PC-3 (cell line): ENCODE data around the gene ACTRT3. TPM values are rescaled to one million over a fixed set of nuclear protein-coding genes. Genes with fewer than 3 reads are reported as not detected.

Experiments
- ATAC-seq: fragments of 200-7000 bp; cut with Tn5 transposase; 2 replicates; pipeline ENCODE4 v1.9.1; 2020; ENCODE audit warnings: mild to moderate bottlenecking, moderate library complexity
- BruUV-seq: library from RNA; stranded (reverse); fragments of 400-500 nt; replicated peaks from 2 replicates; lab custom pipeline; 2021; lab: Mats Ljungman, UMichigan
- CTCF ChIA-PET: fragments of 300-600 bp; sonication (Branson Sonifier 250); formaldehyde crosslinking; loops from one replicate; lab custom pipeline; 2022; ENCODE audit warnings: antibody characterized with exemption; lab: Charles Lee
- POLR2A ChIA-PET: fragments of 300-600 bp; sonication (Branson Sonifier 250); formaldehyde crosslinking; loops from one replicate; lab custom pipeline; 2022; ENCODE audit warnings: antibody characterized with exemption; ENCODE audit not compliant: unreplicated experiment; lab: Charles Lee
- DNase-seq: peaks from one replicate; pipeline ENCODE4 v3.0.0-alpha.2; 2015
- H2AFZ ChIP-seq: fragments of 300-600 bp; sonication (generic); 2 replicates; pipeline ENCODE4 v1.6.0; 2016; ENCODE audit warnings: antibody characterized with exemption, low read length
- H3F3A ChIP-seq: fragments of 300-600 bp; sonication (generic); one replicate; pipeline ENCODE4 v1.6.0; 2017; ENCODE audit warnings: antibody characterized with exemption, low read length, control low read depth, mild to moderate bottlenecking; ENCODE audit not compliant: unreplicated experiment
- H3K27ac ChIP-seq: fragments of 300-600 bp; sonication (generic); 2 replicates; pipeline ENCODE4 v1.5.1; 2016; ENCODE audit warnings: mild to moderate bottlenecking, low read length
- H3K27me3 ChIP-seq: fragments of 300-600 bp; sonication (generic); 2 replicates; pipeline ENCODE4 v1.6.1; 2016; ENCODE audit warnings: low read length, mixed read lengths
- H3K36me3 ChIP-seq: fragments of 300-600 bp; sonication (generic); 2 replicates; pipeline ENCODE4 v1.6.1; 2016; ENCODE audit warnings: low read depth, mixed run types, low read length, mixed read lengths
- H3K4me1 ChIP-seq: fragments of 300-600 bp; sonication (generic); 2 replicates; pipeline ENCODE4 v1.5.1; 2016; ENCODE audit warnings: low read length; ENCODE audit not compliant: insufficient read depth
- H3K4me2 ChIP-seq: fragments of 300-600 bp; sonication (generic); 2 replicates; pipeline ENCODE4 v1.6.0; 2016; ENCODE audit warnings: low read length
- H3K4me3 ChIP-seq: fragments of 300-600 bp; sonication (generic); 2 replicates; pipeline ENCODE4 v1.5.1; 2016; ENCODE audit warnings: mild to moderate bottlenecking, low read length, mixed read lengths
- H3K79me2 ChIP-seq: fragments of 300-600 bp; sonication (generic); 2 replicates; pipeline ENCODE4 v1.6.1; 2017; ENCODE audit warnings: low read length, mixed read lengths
- H3K9ac ChIP-seq: fragments of 300-600 bp; sonication (generic); 2 replicates; pipeline ENCODE4 v1.6.0; 2016; ENCODE audit warnings: mild to moderate bottlenecking, low read length
- H3K9me2 ChIP-seq: fragments of 300-600 bp; sonication (generic); replicated peaks from 2 replicates; pipeline ENCODE4 v1.6.1; 2016; ENCODE audit warnings: mixed run types, low read length, mixed read lengths
- H3K9me3 ChIP-seq: fragments of 300-600 bp; sonication (generic); 2 replicates; pipeline ENCODE4 v1.6.1; 2016; ENCODE audit warnings: low read length, mixed read lengths
- H4K20me1 ChIP-seq: fragments of 300-600 bp; sonication (generic); 2 replicates; pipeline ENCODE4 v1.6.1; 2016; ENCODE audit warnings: low read length, mixed read lengths
- CTCF ChIP-seq: fragments of 300-600 bp; sonication (generic); conservative IDR thresholded peaks from 2 replicates; pipeline ENCODE4 v1.5.1; 2017; ENCODE audit warnings: antibody characterized with exemption, low read depth, mild to moderate bottlenecking, low read length
- EZH2 ChIP-seq: fragments of 300-600 bp; sonication (generic); IDR thresholded peaks from one replicate; pipeline ENCODE4 v1.6.1; 2017; ENCODE audit warnings: antibody characterized with exemption, mild to moderate bottlenecking, low read length; ENCODE audit not compliant: unreplicated experiment
- EZH2phosphoT487 ChIP-seq: fragments of 300-600 bp; sonication (generic); IDR thresholded peaks from 2 replicates; pipeline ENCODE4 v1.6.1; 2018; ENCODE audit warnings: mild to moderate bottlenecking, antibody characterized with exemption, low read length, borderline replicate concordance
- intact Hi-C: fragments of 100-400 bp; cut with micrococcal nuclease; formaldehyde crosslinking; loops from 2 replicates; pipeline ENCODE4 v1.9.0; 2023
- total RNA-seq: library from RNA; depleted of rRNA; stranded (reverse); fragments of >200 nt; gene quantifications from 2 replicates; pipeline ENCODE4 v1.2.3, GENCODE V29; 2014

ACTRT3 gene
- total RNA-seq, 1 experiment from 2014 or later = 2.6 TPM

DNA sequence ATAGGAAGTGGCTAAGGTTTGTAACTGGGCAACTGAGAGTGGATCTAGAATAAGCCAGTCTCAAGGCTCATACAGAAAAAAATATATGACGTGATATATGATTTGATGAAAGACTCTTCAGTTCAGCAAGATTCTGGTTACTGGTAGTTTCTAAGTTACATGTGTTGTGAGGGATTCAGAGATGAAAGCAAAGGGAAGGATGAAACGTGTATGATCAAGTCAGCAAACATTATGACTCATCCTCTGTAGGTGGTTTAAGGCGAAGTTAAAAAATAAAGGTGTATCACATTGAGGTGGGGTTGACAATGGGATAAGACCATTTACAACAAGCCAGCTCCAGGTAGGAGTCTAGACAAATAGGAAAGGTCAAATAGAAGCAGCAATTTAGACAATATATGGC is 20.7 kb downstream of the ACTRT3 start:
- H3K9me2 ChIP-seq = no peaks in the 10 kb centered on the region
- H3K27me3 ChIP-seq = no peaks in the 10 kb centered on the region
- no peaks in the 10 kb centered on the region for H4K20me1 ChIP-seq
- ATAC-seq (peak; percentile 88), DNase-seq (peak; percentile 74)
- H3K4me3 ChIP-seq = no peak overlapping the region
- no TSS peak for BruUV-seq
- no peaks in the 10 kb centered on the region for H3K36me3 ChIP-seq
- H3K27ac ChIP-seq = no peak overlapping the region
- H2AFZ ChIP-seq = no peak overlapping the region
- no peaks in the 10 kb centered on the region for H3K79me2 ChIP-seq
- intact Hi-C loops = no loop called here
- H3K9me3 ChIP-seq = no peaks in the 10 kb centered on the region
- 0 out of 2 replicates have a peak overlapping the region, but pooled peaks have one; percentile 5 for H3K4me2 ChIP-seq
- peaks cover 20% of the 10 kb centered on the region for H3K4me1 ChIP-seq
- CTCF ChIA-PET = no interaction called here
- no peak overlapping the region for H3K9ac ChIP-seq
- POLR2A ChIA-PET = no interaction called here
- no peaks in the 10 kb centered on the region for H3F3A ChIP-seq
- TF ChIP-seq EZH2 (no peak), EZH2phosphoT487 (no peak), CTCF (no peak)

- BruUV-seq = no TSS peak
- H3K27ac ChIP-seq = no peak overlapping the region
- H4K20me1 ChIP-seq = no peaks in the 10 kb centered on the region
- no peak for ATAC-seq
- H3K9me2 ChIP-seq = no peaks in the 10 kb centered on the region
- no peak overlapping the region for H2AFZ ChIP-seq
- H3K4me2 ChIP-seq = no peak overlapping the region
- no peaks in the 10 kb centered on the region for H3K9me3 ChIP-seq
- CTCF ChIA-PET = no interaction called here
- DNase-seq = no peak
- H3K36me3 ChIP-seq = no peaks in the 10 kb centered on the region
- no peaks in the 10 kb centered on the region for H3F3A ChIP-seq
- no peaks in the 10 kb centered on the region for H3K79me2 ChIP-seq
- peaks cover 20% of the 10 kb centered on the region for H3K4me1 ChIP-seq
- TF ChIP-seq CTCF = no peak
- TF ChIP-seq EZH2phosphoT487 = no peak
- TF ChIP-seq EZH2 = no peak
- POLR2A ChIA-PET = no interaction called here
- H3K27me3 ChIP-seq = no peaks in the 10 kb centered on the region
- intact Hi-C loops = no loop called here
- no peak overlapping the region for H3K9ac ChIP-seq
- no peak overlapping the region for H3K4me3 ChIP-seq
Measured at GRCh38 chr3:169746924-169747323, 22.4 kb downstream of the ACTRT3 start.

GRCh38 chr3:169744366-169745054 is 24.9 kb downstream of the ACTRT3 start:
- Histone ChIP-seq H3K36me3 (no peaks in the 10 kb centered on the region), H3K27ac (no peak overlapping the region), H3K9ac (no peak overlapping the region), H3K9me3 (no peaks in the 10 kb centered on the region), H3F3A (no peaks in the 10 kb centered on the region), H2AFZ (no peak overlapping the region), H3K79me2 (no peaks in the 10 kb centered on the region), H3K27me3 (no peaks in the 10 kb centered on the region), H3K9me2 (no peaks in the 10 kb centered on the region), H3K4me1 (peaks cover 20% of the 10 kb centered on the region), H4K20me1 (no peaks in the 10 kb centered on the region), H3K4me3 (no peak overlapping the region), H3K4me2 (no peak overlapping the region)
- DNase-seq (peak; percentile 66), ATAC-seq (0 out of 2 replicates have a peak, but pooled peaks have one; percentile 39)
- intact Hi-C loops = loop anchor here (2.0 to 5.0 kb wide), 4 partner anchors 597 to 882 kb away; no protein-coding TSS in a partner anchor
- no TSS peak for BruUV-seq
- POLR2A ChIA-PET = no interaction called here
- CTCF ChIA-PET = interaction anchor here (0.7 to 1.0 kb wide), 4 partner anchors 75 to 880 kb away, joined by 3 to 6 read pairs (median 3); no protein-coding TSS in a partner anchor
- TF ChIP-seq EZH2phosphoT487 = no peak
- TF ChIP-seq CTCF = peak; percentile 83
